Lower leg skin (tissue), 3 donors: ENCODE measurements around the gene ZNF705A.
"Not testable (repeated sequence)": the region's sequence is repeated elsewhere in the genome, so short reads cannot be mapped to it uniquely, and the experiment has no call there.

Source experiments
- CTCF ChIP-seq, 3 donors: fragments of 450-650 bp; IDR thresholded peaks; one replicate each; pipeline ENCODE4 v1.5.1; 2016; ENCODE audit warnings: antibody characterized with exemption in 3 of 3, mild to moderate bottlenecking in 3 of 3, moderate library complexity in 2 of 3
- POLR2A ChIP-seq, 2 donors: fragments of 450-650 bp; IDR thresholded peaks; one replicate each; pipeline ENCODE4 v1.6.1; 2016 to 2017; ENCODE audit warnings: antibody characterized with exemption in 2 of 2, mild to moderate bottlenecking in 1 of 2, moderate library complexity in 1 of 2

- TF ChIP-seq CTCF, POLR2A (IDR thresholded peaks at IDR 0.05): not testable (repeated sequence)
These were observed 64.6 kb downstream of the ZNF705A start for GRCh38 chr12:8221375-8221774.
